ENCODE data around the gene MYO1E. TPM values are rescaled to one million over a fixed set of nuclear protein-coding genes. Genes with fewer than 3 reads are reported as not detected.
A peak's percentile ranks its signal among the peaks of the same experiment; 100 is the strongest.

Gene MYO1E
- total RNA-seq, 1 experiment from 2014 or later, result 68.8 TPM

GRCh38 chr15:59111251-59111650, 261.4 kb downstream of the MYO1E start:
- Histone ChIP-seq H3K36me3 (ENCODE audit: low read depth, low read length) (peaks cover 54% of the 10 kb centered on the region), H3K79me2 (ENCODE audit: low read length) (peaks cover 31% of the 10 kb centered on the region)
- ATAC-seq, result no peak

GRCh38 chr15:59105854-59106253, 266.8 kb downstream of the MYO1E start:
- CTCF ChIA-PET, result interaction anchor here (0.7 to 0.9 kb wide), 2 partner anchors 126 to 189 kb away, joined by 4 to 5 read pairs; no protein-coding TSS in a partner anchor
- peak; percentile 37 for DNase-seq

More at GRCh38 chr15:59111251-59111650, 261.4 kb downstream of the MYO1E start:
- no TSS peak for BruUV-seq (replicated peaks)
- no peaks in the 10 kb centered on the region for H3K9me3 ChIP-seq (ENCODE audit: low read length)
- no peaks in the 10 kb centered on the region for H4K20me1 ChIP-seq (ENCODE audit: low read length)
- H2AFZ ChIP-seq (ENCODE audit: low read length), result no peak overlapping the region
- POLR2A ChIA-PET (ENCODE audit: unreplicated experiment), result interaction anchor here (0.5 kb wide), 1 partner anchor 184 kb away, joined by 3 read pairs; no protein-coding TSS in a partner anchor
- H3K4me3 ChIP-seq (ENCODE audit: low read length), result no peak overlapping the region
- H3K9ac ChIP-seq (ENCODE audit: low read length), result no peak overlapping the region
- no peak overlapping the region for H3K27ac ChIP-seq (ENCODE audit: low read length)
- no peak overlapping the region for H3K4me2 ChIP-seq (ENCODE audit: low read length)
- no peaks in the 10 kb centered on the region for H3K27me3 ChIP-seq (ENCODE audit: low read length)
- no peaks in the 10 kb centered on the region for H3K9me2 ChIP-seq (replicated peaks; ENCODE audit: low read length)
- intact Hi-C loops (cut with micrococcal nuclease), result no loop called here
- CTCF ChIA-PET, result no interaction called here
- no peak for TF ChIP-seq EZH2 (IDR thresholded peaks at IDR 0.05; ENCODE audit: low read length, unreplicated experiment)
- DNase-seq, result no peak
- H3F3A ChIP-seq (ENCODE audit: low read length, unreplicated experiment), result no peaks in the 10 kb centered on the region
- H3K4me1 ChIP-seq (ENCODE audit: insufficient read depth, low read length), result 0 out of 2 replicates have a peak, but pooled peaks cover 4% of the 10 kb centered on the region

GRCh38 chr15:59104912-59105732, 267.5 kb downstream of the MYO1E start, which contains the start of gene CCNB2:
Gene CCNB2 (plus strand): TSS chr15:59105146. CDS start chr15:59105269, 123 bp downstream.
- ATAC-seq, result peak; percentile 98
- Histone ChIP-seq H3K4me2 (ENCODE audit: low read length) (peak within 1 kb of the TSS; percentile 72), H2AFZ (ENCODE audit: low read length) (peak within 1 kb of the TSS; percentile 90), H3K9me3 (ENCODE audit: low read length) (no peaks in the 10 kb centered on the region), H3K79me2 (ENCODE audit: low read length) (peaks cover 40% of the 10 kb centered on the region), H3K9ac (ENCODE audit: low read length) (peak within 1 kb of the TSS; percentile 79), H3K27me3 (ENCODE audit: low read length) (no peaks in the 10 kb centered on the region), H3K27ac (ENCODE audit: low read length) (peak within 1 kb of the TSS; percentile 47), H3K9me2 (replicated peaks; ENCODE audit: low read length) (no peaks in the 10 kb centered on the region), H3K36me3 (ENCODE audit: low read depth, low read length) (peaks cover 22% of the 10 kb centered on the region), H4K20me1 (ENCODE audit: low read length) (no peaks in the 10 kb centered on the region), H3K4me1 (ENCODE audit: insufficient read depth, low read length) (peaks cover 9% of the 10 kb centered on the region; the same call in 1 of the 2 replicates), H3K4me3 (ENCODE audit: low read length) (peak within 1 kb of the TSS; percentile 80), H3F3A (ENCODE audit: low read length, unreplicated experiment) (no peaks in the 10 kb centered on the region)
- ChIA-PET POLR2A (ENCODE audit: unreplicated experiment) (no interaction called here), CTCF (no interaction called here)
- TF ChIP-seq EZH2phosphoT487 (IDR thresholded peaks at IDR 0.05; ENCODE audit: borderline replicate concordance, low read length), result no peak
- TF ChIP-seq CTCF (conservative IDR thresholded peaks at IDR 0.05; ENCODE audit: low read depth, low read length), result no peak
- no peak for TF ChIP-seq EZH2 (IDR thresholded peaks at IDR 0.05; ENCODE audit: low read length, unreplicated experiment)
- DNase-seq, result peak; percentile 88
- no TSS peak for BruUV-seq (replicated peaks)
- intact Hi-C loops (cut with micrococcal nuclease), result loop anchor here (1.0 to 5.0 kb wide), 2 partner anchors 118 to 424 kb away; partner anchors contain the start of gene RNF111

More at GRCh38 chr15:59105854-59106253, 266.8 kb downstream of the MYO1E start:
- H3K9me3 ChIP-seq (ENCODE audit: low read length), result no peaks in the 10 kb centered on the region
- H3K27ac ChIP-seq (ENCODE audit: low read length), result no peak overlapping the region
- ATAC-seq, result peak; percentile 29
- BruUV-seq (replicated peaks), result TSS peak; percentile 37
- POLR2A ChIA-PET (ENCODE audit: unreplicated experiment), result no interaction called here
- H3K9me2 ChIP-seq (replicated peaks; ENCODE audit: low read length), result no peaks in the 10 kb centered on the region
- H2AFZ ChIP-seq (ENCODE audit: low read length), result peak overlapping the region; percentile 90
- H3K4me2 ChIP-seq (ENCODE audit: low read length), result peak overlapping the region; percentile 72
- peak overlapping the region; percentile 80 for H3K4me3 ChIP-seq (ENCODE audit: low read length)
- peaks cover 28% of the 10 kb centered on the region for H3K36me3 ChIP-seq (ENCODE audit: low read depth, low read length)
- H4K20me1 ChIP-seq (ENCODE audit: low read length), result no peaks in the 10 kb centered on the region
- intact Hi-C loops (cut with micrococcal nuclease), result loop anchor here (1.0 to 5.0 kb wide), 2 partner anchors 119 to 423 kb away; partner anchors contain the start of gene RNF111
- peaks cover 9% of the 10 kb centered on the region; the same call in 1 of the 2 replicates for H3K4me1 ChIP-seq (ENCODE audit: insufficient read depth, low read length)
- H3K79me2 ChIP-seq (ENCODE audit: low read length), result peaks cover 44% of the 10 kb centered on the region
- no peaks in the 10 kb centered on the region for H3F3A ChIP-seq (ENCODE audit: low read length, unreplicated experiment)
- TF ChIP-seq EZH2phosphoT487 (IDR thresholded peaks at IDR 0.05; ENCODE audit: borderline replicate concordance, low read length) (no peak), EZH2 (IDR thresholded peaks at IDR 0.05; ENCODE audit: low read length, unreplicated experiment) (no peak), CTCF (conservative IDR thresholded peaks at IDR 0.05; ENCODE audit: low read depth, low read length) (peak; percentile 55)
- peak overlapping the region; percentile 79 for H3K9ac ChIP-seq (ENCODE audit: low read length)
- no peaks in the 10 kb centered on the region for H3K27me3 ChIP-seq (ENCODE audit: low read length)
